Measurements from ENCODE around the gene OPTC.

Gene OPTC

GRCh38 chr1:203539831-203540546 is 46.0 kb downstream of the OPTC start:
- no peak for DNase-seq

- no peak for DNase-seq
Observed at GRCh38 chr1:203544485-203544884, 50.5 kb downstream of the OPTC start.

- no peak for DNase-seq
Observed at GRCh38 chr1:203544978-203545816, 51.2 kb downstream of the OPTC start.

GRCh38 chr1:203546274-203546673 is 52.3 kb downstream of the OPTC start:
- no peak for DNase-seq

- no peak for DNase-seq
Observed at GRCh38 chr1:203547147-203547546, 53.2 kb downstream of the OPTC start.

- no peak for DNase-seq
Observed at GRCh38 chr1:203547771-203548421, 53.9 kb downstream of the OPTC start.

- no peak for DNase-seq
Observed at GRCh38 chr1:203548892-203549291, 54.9 kb downstream of the OPTC start.

GRCh38 chr1:203549309-203549708 is 55.4 kb downstream of the OPTC start:
- no peak for DNase-seq

- DNase-seq = no peak
Observed at GRCh38 chr1:203550846-203551245, 56.9 kb downstream of the OPTC start.

- DNase-seq = no peak
Observed at GRCh38 chr1:203551550-203551949, 57.6 kb downstream of the OPTC start.

- DNase-seq = no peak
Observed at GRCh38 chr1:203553496-203553895, 59.5 kb downstream of the OPTC start.

- DNase-seq = no peak
Observed at GRCh38 chr1:203554071-203554470, 60.1 kb downstream of the OPTC start.

GRCh38 chr1:203555076-203555475 is 61.1 kb downstream of the OPTC start:
- DNase-seq = no peak

GRCh38 chr1:203555511-203556046 is 61.6 kb downstream of the OPTC start:
- DNase-seq = no peak

GRCh38 chr1:203556047-203556851 is 62.3 kb downstream of the OPTC start:
- no peak for DNase-seq

GRCh38 chr1:203557390-203557789 is 63.4 kb downstream of the OPTC start:
- no peak for DNase-seq

- no peak for DNase-seq
Observed at GRCh38 chr1:203558064-203558760, 64.3 kb downstream of the OPTC start.

Measured in stimulated activated naive CD4-positive, alpha-beta T cell (primary cell).